PFSK-1 (cell line): ENCODE measurements around the gene OXER1.

Experiments used
- FOXP2 ChIP-seq: optimal IDR thresholded peaks from 2 replicates; pipeline ENCODE3; 2011; ENCODE audit warnings: borderline replicate concordance, control low read depth, inconsistent platforms; ENCODE audit not compliant: insufficient read depth; ENCODE audit errors: extremely low read length, extremely low read depth
- POLR2AphosphoS5 ChIP-seq: IDR thresholded peaks from 2 replicates; pipeline ENCODE4 v1.6.1; 2012; ENCODE audit warnings: low read depth, mild to moderate bottlenecking, control low read depth, low read length, moderate library complexity
- REST ChIP-seq, 2 experiments: IDR thresholded peaks; 2 replicates each; pipeline versions ENCODE4 v1.6.1 to v1.8.0; 2011 to 2012; ENCODE audit warnings: low read depth in 2 of 2, low read length in 2 of 2, control low read depth in 1 of 2, inconsistent platforms in 1 of 2, mild to moderate bottlenecking in 1 of 2, moderate library complexity in 1 of 2; ENCODE audit not compliant: insufficient read depth in 1 of 2
- SIN3A ChIP-seq: IDR thresholded peaks from 2 replicates; pipeline ENCODE4 v1.6.1; 2012; ENCODE audit warnings: mild to moderate bottlenecking, low read length, moderate library complexity, borderline replicate concordance; ENCODE audit not compliant: insufficient read depth
- TAF1 ChIP-seq: IDR thresholded peaks from 2 replicates; pipeline ENCODE4 v1.6.1; 2012; ENCODE audit warnings: low read length, control low read depth, borderline replicate concordance; ENCODE audit not compliant: insufficient read depth

The OXER1 gene

GRCh38 chr2:42777883-42778805 is 14.2 kb upstream of the OXER1 start:
- TF ChIP-seq FOXP2 (no peak), SIN3A (no peak), POLR2AphosphoS5 (no peak), REST (IDR thresholded peaks at IDR 0.05; ENCODE audit: insufficient read depth in 1 of 2, low read depth in 2 of 2, low read length in 2 of 2) (no peak)

GRCh38 chr2:42775810-42776209 is 11.9 kb upstream of the OXER1 start:
- no peak for TF ChIP-seq FOXP2
- TF ChIP-seq SIN3A, result no peak
- no peak for TF ChIP-seq REST (IDR thresholded peaks at IDR 0.05; ENCODE audit: insufficient read depth in 1 of 2, low read depth in 2 of 2, low read length in 2 of 2)
- no peak for TF ChIP-seq POLR2AphosphoS5
- TF ChIP-seq TAF1, result no peak

- TF ChIP-seq TAF1, result no peak
These were observed 11.3 kb upstream of the OXER1 start for GRCh38 chr2:42775186-42775585.

- TF ChIP-seq REST (IDR thresholded peaks at IDR 0.05; ENCODE audit: insufficient read depth in 1 of 2, low read depth in 2 of 2, low read length in 2 of 2) (no peak), POLR2AphosphoS5 (no peak), TAF1 (no peak), SIN3A (no peak), FOXP2 (no peak)
These were observed 7.7 kb upstream of the OXER1 start for GRCh38 chr2:42771546-42772153.

GRCh38 chr2:42770288-42771131 is 6.6 kb upstream of the OXER1 start:
- TF ChIP-seq SIN3A, result no peak
- TF ChIP-seq REST (IDR thresholded peaks at IDR 0.05; ENCODE audit: insufficient read depth in 1 of 2, low read depth in 2 of 2, low read length in 2 of 2), result no peak
